ENCODE results near the gene NCOA3. TPM values are rescaled to one million over a fixed set of nuclear protein-coding genes. Genes with fewer than 3 reads are reported as not detected.
"Not testable (repeated sequence)": the region's sequence is repeated elsewhere in the genome, so short reads cannot be mapped to it uniquely, and the experiment has no call there.

The NCOA3 gene
- total RNA-seq, 1 donor: 72.8 TPM

DNA sequence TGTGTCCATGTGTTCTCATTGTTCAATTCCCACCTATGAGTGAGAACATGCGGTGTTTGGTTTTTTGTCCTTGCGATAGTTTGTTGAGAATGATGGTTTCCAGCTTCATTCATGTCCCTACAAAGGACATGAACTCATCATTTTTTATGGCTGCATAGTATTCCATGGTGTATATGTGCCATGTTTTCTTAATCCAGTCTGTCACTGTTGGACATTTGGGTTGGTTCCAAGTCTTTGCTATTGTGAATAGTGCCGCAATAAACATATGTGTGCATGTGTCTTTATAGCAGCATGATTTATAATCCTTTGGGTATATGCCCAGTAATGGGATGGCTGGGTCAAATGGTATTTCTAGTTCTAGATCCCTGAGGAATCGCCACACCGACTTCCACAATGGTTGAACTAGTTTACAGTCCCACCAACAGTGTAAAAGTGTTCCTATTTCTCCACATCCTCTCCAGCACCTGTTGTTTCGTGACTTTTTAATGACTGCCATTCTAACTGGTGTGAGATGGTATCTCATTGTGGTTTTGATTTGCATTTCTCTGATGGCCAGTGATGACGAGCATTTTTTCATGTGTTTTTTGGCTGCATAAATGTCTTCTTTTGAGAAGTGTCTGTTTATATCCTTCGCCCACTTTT is 52.0 kb downstream of the NCOA3 start:
- not testable (repeated sequence) for H3K9me3 ChIP-seq (ENCODE audit: low read depth, low read length); H3K27me3 ChIP-seq (ENCODE audit: insufficient read depth, low read length); H3K4me3 ChIP-seq (ENCODE audit: low read length)
- peaks cover 16% of the 10 kb centered on the region for H3K4me1 ChIP-seq (ENCODE audit: insufficient read depth, low read length)

DNA sequence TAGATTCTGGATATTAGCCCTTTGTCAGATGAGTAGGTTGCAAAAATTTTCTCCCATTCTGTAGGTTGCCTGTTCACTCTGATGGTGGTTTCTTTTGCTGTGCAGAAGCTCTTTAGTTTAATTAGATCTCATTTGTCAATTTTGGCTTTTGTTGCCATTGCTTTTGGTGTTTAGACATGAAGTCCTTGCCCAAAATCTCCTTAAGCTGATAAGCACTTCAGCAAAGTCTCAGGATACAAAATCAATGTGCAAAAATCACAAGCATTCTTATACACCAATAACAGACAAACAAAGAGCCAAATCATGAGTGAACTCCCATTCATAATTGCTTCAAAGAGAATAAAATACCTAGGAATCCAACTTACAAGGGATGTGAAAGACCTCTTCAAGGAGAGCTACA is 52.6 kb downstream of the NCOA3 start:
- H3K9me3 ChIP-seq (ENCODE audit: low read depth, low read length); H3K27me3 ChIP-seq (ENCODE audit: insufficient read depth, low read length); H3K4me3 ChIP-seq (ENCODE audit: low read length): not testable (repeated sequence)
- peaks cover 15% of the 10 kb centered on the region for H3K4me1 ChIP-seq (ENCODE audit: insufficient read depth, low read length)

DNA sequence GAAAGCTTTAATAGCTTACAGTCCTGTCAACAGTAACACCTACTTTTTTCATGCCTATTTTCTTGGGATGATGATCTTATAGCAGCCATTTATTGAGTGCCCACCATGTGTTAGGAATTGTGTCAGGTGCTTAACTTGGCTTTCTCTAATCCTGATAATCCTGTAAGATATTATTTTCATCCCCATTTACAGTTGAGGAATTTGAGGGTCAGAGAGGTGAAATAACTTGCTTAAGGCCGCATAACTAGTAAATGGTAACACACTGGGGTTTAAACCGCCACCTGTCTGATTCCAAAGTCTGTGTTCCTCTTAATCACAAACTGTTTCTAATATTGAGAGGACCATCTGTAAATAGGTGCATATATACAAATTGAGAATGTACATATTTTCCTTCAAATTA is 55.5 kb downstream of the NCOA3 start:
- no peaks in the 10 kb centered on the region for H3K9me3 ChIP-seq (ENCODE audit: low read depth, low read length)
- H3K4me1 ChIP-seq (ENCODE audit: insufficient read depth, low read length): peaks cover 21% of the 10 kb centered on the region
- H3K4me3 ChIP-seq (ENCODE audit: low read length): no peak overlapping the region
- no peaks in the 10 kb centered on the region for H3K27me3 ChIP-seq (ENCODE audit: insufficient read depth, low read length)

DNA sequence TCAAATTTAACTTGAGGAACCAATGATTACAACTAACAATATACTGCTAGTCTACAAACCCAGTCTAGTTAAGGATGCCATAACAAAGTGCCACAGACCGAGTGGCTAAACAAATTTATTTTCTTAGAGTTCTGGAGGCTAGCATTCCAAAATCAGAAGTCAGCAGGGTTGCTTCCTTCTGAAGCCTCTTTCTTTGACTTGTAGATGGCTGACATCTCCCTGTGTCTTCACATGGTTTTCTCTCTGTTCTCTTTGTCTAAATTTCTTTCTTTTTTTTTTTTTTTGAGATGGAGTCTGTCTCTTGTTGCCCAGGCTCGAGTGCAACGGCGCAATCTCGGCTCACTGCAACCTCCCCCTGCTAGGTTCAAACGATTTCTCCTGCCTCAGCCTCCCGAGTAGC is 56.1 kb downstream of the NCOA3 start:
- Histone ChIP-seq H3K4me3 (ENCODE audit: low read length) (no peak overlapping the region), H3K4me1 (ENCODE audit: insufficient read depth, low read length) (peaks cover 21% of the 10 kb centered on the region), H3K27me3 (ENCODE audit: insufficient read depth, low read length) (no peaks in the 10 kb centered on the region), H3K9me3 (ENCODE audit: low read depth, low read length) (no peaks in the 10 kb centered on the region)

DNA sequence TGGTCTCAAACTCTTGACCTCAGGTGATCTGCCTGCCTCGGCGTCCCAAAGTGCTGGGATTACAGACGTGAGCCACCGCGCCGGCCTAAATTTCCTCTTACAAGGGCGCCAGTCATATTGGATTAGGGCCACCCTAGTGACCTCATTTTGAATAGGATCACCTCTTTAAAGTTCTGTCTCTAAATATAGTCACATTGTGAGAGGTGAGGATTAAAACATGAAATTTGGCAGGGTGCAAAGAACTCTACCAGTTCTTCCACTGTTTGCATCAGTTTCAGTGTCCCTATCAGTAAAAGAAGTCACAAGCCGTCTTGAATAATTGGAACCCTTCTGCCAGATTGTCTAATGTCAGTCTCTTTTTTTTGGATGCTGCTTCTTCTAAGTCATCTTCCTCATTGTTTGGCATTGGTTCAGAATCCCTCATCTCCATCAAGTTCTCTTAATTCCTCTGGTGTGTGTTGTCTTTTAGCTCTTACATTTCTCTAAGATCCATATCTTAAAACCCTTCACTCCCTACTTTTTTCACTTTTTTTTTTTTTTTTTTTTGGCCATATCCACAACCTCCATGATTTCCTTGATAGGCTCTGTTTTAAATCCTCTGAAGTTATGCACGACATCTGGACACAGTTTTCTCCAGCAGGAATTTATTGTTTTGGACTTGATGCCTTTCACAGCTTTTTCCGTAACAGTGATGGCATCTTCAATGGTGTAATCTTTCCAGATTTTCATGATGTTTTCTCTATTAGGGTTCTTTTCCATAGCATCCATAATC is 56.8 kb downstream of the NCOA3 start:
- no peaks in the 10 kb centered on the region for H3K27me3 ChIP-seq (ENCODE audit: insufficient read depth, low read length)
- no peak overlapping the region for H3K4me3 ChIP-seq (ENCODE audit: low read length)
- no peaks in the 10 kb centered on the region for H3K9me3 ChIP-seq (ENCODE audit: low read depth, low read length)
- H3K4me1 ChIP-seq (ENCODE audit: insufficient read depth, low read length): peaks cover 23% of the 10 kb centered on the region

DNA sequence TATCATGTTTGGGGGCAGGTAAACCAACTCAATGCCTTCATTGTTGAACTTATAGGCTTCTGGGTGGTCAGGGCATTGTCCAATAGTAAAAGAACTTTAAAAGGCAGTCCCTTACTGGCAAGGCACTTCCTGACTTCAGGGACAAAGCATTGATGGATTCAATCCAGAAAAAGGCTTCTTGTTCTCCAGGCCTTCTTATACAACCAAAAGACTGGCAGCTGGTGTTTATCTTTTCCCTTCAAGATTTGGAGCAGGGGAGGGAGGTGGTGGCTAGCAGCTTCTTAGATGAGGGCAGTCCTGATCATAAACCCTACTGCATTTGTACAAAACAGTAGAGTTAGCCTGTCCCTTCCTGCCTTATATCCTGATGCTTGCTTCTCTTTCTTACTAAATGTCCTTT is 57.5 kb downstream of the NCOA3 start:
- Histone ChIP-seq H3K27me3 (ENCODE audit: insufficient read depth, low read length) (no peaks in the 10 kb centered on the region), H3K9me3 (ENCODE audit: low read depth, low read length) (no peaks in the 10 kb centered on the region), H3K4me1 (ENCODE audit: insufficient read depth, low read length) (peaks cover 25% of the 10 kb centered on the region), H3K4me3 (ENCODE audit: low read length) (no peak overlapping the region)

DNA sequence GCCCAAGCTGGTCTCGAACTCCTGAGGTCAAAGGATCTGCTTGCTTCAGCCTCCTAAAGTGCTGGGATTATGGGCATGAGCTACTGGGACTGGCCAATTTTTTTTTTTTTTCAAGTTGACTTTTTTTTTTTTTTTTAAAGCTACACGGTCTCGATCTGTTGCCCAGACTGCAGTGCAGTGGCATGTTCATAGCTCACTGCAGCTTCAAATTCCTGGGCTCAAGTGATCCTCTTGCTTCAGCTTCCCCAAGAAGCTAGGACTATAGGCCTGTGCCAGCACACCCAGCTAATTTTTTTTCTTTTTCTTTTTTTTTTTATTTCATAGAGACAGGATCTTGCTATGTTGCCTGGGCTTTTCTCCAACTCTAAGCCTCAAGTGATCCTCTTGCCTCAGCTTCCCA is 59.5 kb downstream of the NCOA3 start:
- H3K9me3 ChIP-seq (ENCODE audit: low read depth, low read length): no peaks in the 10 kb centered on the region
- no peaks in the 10 kb centered on the region for H3K27me3 ChIP-seq (ENCODE audit: insufficient read depth, low read length)
- H3K4me1 ChIP-seq (ENCODE audit: insufficient read depth, low read length): peaks cover 30% of the 10 kb centered on the region
- H3K4me3 ChIP-seq (ENCODE audit: low read length): no peak overlapping the region

DNA sequence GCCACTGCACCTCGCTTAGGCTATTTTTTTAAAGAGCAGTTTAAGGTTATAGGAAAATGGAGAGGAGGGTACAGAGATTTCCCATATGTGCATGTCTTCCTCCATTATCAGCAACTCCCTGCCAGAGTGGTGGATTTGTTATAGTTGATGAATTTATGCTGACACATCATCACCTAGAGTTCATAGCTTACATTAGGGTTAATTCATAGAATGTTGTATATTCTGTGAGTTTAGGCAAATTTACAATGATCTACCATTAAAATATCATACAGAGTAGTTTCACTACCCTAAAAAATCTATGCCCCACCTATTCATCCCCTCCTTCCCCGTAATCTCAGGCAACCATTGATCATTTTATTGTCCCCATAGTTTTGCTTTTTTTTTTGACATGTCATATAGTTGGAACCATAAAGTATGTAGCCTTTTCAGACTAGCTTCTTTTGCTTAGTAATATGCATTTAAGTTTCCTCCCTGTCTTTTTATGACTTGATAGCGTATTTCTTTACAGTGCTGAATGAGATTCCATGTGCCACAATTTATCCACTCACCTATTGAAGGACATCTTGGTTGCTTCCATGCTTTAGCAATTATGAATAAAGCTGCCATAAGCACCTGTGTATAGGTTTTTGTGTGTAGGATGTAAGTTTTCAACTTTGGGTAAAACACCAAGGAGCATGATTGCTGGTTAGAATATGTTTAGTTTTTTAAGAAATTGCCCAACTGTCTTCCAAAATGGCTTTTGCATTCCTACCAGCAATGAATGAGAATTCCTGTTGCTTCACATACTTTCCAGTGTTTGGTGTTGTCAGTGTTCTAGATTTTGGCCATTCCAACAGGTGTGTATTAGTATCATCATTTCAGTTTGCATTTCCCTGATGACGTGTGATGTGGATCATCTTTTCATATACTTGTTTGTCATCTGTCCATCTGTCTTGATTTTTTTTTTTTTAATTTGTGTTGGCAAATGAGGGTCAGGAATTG is 60.2 kb downstream of the NCOA3 start:
- H3K4me1 ChIP-seq (ENCODE audit: insufficient read depth, low read length): peaks cover 26% of the 10 kb centered on the region
- no peaks in the 10 kb centered on the region for H3K27me3 ChIP-seq (ENCODE audit: insufficient read depth, low read length)
- H3K4me3 ChIP-seq (ENCODE audit: low read length): no peak overlapping the region
- H3K9me3 ChIP-seq (ENCODE audit: low read depth, low read length): no peaks in the 10 kb centered on the region

DNA sequence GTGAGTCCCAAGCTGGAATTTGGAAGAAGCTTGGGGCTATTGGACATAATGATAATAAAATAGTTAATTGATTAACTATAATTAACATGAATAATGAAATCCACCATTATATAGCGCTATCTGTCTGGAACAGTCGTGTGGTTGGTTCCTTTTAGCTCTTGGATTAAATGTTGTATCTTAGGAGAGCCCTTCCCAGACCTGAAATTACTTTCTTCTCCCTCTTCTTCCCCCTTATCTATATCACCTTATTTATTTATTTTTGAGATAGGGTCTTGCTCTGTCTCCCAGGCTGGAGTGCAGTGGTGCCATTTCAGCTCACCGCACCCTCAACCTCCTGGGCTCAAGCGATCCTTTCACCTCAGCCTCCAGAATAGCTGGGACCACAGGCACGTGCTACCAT is 64.6 kb downstream of the NCOA3 start:
- Histone ChIP-seq H3K27me3 (ENCODE audit: insufficient read depth, low read length) (no peaks in the 10 kb centered on the region), H3K4me3 (ENCODE audit: low read length) (no peak overlapping the region), H3K4me1 (ENCODE audit: insufficient read depth, low read length) (peaks cover 17% of the 10 kb centered on the region), H3K9me3 (ENCODE audit: low read depth, low read length) (no peaks in the 10 kb centered on the region)

DNA sequence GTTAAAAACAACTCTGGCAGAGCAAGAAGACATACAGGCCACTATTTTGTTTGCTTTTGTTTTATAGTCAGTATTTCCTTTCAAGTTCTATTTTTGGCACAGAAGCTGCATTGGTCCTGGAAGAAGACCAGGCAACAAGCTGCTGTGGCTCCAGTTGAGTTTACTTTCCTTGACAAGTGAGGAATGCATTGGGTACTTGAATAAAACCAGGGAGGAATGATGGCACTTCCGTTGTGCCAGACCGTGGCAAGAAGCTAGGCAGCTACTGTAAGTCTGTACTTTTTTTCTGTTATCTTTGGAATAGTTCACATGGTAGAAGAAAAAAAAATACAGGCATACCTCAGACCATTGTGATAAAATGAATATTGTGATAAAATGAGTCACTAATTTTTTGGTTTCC is 66.3 kb downstream of the NCOA3 start:
- Histone ChIP-seq H3K27me3 (ENCODE audit: insufficient read depth, low read length) (no peaks in the 10 kb centered on the region), H3K9me3 (ENCODE audit: low read depth, low read length) (no peaks in the 10 kb centered on the region), H3K4me1 (ENCODE audit: insufficient read depth, low read length) (peaks cover 20% of the 10 kb centered on the region), H3K4me3 (ENCODE audit: low read length) (no peak overlapping the region)

DNA sequence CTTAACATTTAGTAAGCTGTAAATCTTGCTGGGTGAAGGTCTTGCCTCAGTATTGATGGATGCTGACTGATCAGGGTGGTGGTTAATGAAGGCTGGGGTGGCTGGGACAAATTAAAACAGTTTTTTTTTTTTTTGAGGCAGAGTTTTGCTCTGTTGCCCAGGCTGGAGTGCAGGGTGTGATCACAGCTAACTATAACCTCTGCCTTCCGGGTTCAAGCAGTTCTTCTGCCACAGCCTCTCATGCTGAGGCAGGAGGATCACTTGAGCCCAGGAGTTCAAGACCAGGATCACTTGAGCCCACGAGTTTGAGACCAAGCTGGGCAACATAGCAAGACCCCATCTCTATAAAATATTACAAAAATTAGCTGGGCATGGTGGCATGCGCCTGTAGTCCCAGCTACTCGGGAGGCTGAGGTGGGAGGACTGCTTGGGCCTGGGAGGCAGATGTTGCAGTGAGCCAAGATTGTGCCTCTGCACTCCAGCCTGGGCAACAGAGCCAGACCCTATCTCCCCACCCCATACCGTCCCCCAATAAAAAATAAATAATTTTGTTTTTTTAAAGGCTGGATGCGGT is 67.2 kb downstream of the NCOA3 start:
- Histone ChIP-seq H3K4me1 (ENCODE audit: insufficient read depth, low read length) (peaks cover 16% of the 10 kb centered on the region), H3K4me3 (ENCODE audit: low read length) (no peak overlapping the region), H3K9me3 (ENCODE audit: low read depth, low read length) (no peaks in the 10 kb centered on the region), H3K27me3 (ENCODE audit: insufficient read depth, low read length) (no peaks in the 10 kb centered on the region)

DNA sequence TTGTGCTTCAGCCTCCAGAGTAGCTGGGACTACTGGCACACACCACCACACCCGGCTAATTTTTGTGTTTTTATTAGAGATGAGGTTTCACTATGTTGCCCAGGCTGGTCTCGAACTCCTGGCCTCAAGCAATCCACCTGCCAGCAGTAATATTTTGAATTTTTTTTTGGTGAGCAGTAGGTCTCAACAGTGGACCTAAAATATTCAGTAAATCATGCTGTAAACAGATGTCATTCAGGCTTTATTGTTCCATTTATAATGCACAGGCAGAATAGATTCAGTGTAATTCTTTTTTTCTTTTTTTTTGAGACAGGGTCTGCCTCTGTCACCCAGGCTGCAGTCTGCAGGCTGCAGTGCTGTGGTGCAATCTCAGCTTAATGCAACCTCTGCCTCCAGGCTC is 69.7 kb downstream of the NCOA3 start:
- H3K27me3 ChIP-seq (ENCODE audit: insufficient read depth, low read length): no peaks in the 10 kb centered on the region
- no peaks in the 10 kb centered on the region for H3K9me3 ChIP-seq (ENCODE audit: low read depth, low read length)
- H3K4me1 ChIP-seq (ENCODE audit: insufficient read depth, low read length): peaks cover 20% of the 10 kb centered on the region
- no peak overlapping the region for H3K4me3 ChIP-seq (ENCODE audit: low read length)

DNA sequence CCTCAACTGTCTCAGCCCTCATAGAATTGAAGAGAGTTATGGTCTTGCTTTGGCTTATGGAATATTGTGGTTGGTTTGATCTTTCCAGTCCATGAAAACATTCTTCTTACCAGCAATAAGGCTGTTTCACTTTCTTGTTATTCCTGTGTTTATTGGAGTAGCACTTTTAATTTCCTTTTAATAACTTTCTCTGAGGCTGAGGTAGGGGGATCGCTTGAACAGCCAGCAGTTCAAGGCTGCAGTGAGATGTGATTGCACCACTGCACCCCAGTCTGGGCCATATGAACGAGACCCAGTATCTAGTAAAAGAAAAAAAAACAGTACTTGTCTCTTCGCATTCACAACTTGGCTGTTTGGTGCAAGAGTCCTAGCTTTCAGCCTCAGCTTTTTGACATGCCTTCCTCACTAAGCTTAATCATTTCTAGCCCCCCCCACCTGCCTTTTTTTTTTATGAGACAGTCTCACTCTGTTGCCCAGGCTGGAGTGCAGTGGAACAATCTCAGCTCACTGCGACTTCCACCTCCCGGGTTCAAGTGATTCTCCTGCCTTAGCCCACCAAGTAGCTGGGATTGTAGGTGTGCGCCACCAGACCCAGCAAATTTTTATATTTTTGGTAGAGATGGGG is 70.5 kb downstream of the NCOA3 start:
- Histone ChIP-seq H3K9me3 (ENCODE audit: low read depth, low read length) (no peaks in the 10 kb centered on the region), H3K4me3 (ENCODE audit: low read length) (no peak overlapping the region), H3K27me3 (ENCODE audit: insufficient read depth, low read length) (no peaks in the 10 kb centered on the region), H3K4me1 (ENCODE audit: insufficient read depth, low read length) (peaks cover 28% of the 10 kb centered on the region)

DNA sequence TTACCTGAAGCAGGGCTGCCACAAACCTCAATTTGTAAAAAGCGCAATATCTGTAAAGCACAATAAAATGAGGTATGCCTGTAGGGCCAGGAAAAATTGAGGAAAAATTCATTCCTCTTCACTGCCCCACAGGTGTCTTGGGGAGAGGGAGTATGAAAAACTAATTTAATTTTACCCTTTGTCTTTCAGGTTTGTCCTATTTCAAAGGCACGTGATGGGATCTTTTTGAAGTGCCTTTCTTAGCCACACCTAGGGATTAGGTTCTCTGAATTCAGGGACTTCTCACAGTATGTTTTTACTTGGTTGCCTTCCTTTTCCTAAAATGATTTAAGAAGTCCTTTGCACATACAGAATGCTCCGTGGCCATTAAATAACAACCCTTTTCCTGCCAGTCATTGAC is 71.9 kb downstream of the NCOA3 start:
- no peaks in the 10 kb centered on the region for H3K27me3 ChIP-seq (ENCODE audit: insufficient read depth, low read length)
- no peaks in the 10 kb centered on the region for H3K9me3 ChIP-seq (ENCODE audit: low read depth, low read length)
- H3K4me3 ChIP-seq (ENCODE audit: low read length): no peak overlapping the region
- H3K4me1 ChIP-seq (ENCODE audit: insufficient read depth, low read length): peaks cover 34% of the 10 kb centered on the region

Measured in mononuclear cell (primary cell).